HFFc6 (cell line): ENCODE measurements around the gene CDK14. TPM values are rescaled to one million over a fixed set of nuclear protein-coding genes. Genes with fewer than 3 reads are reported as not detected.

Source experiments
- DNase-seq: peaks from one replicate; pipeline ENCODE4 v3.0.0-alpha.2; 2018
- H3K27ac Mint-ChIP-seq: 2 replicates; pipeline ENCODE4 v1.8.0; 2020; ENCODE audit warnings: mild to moderate bottlenecking, mixed read lengths
- H3K27me3 Mint-ChIP-seq: 2 replicates; pipeline ENCODE4 v1.8.0; 2021; ENCODE audit warnings: mild to moderate bottlenecking, moderate library complexity, mixed read lengths; ENCODE audit not compliant: insufficient read depth
- H3K36me3 Mint-ChIP-seq: 2 replicates; pipeline ENCODE4 v1.8.0; 2021; ENCODE audit warnings: low read depth, mixed read lengths
- H3K4me1 Mint-ChIP-seq: 2 replicates; pipeline ENCODE4 v1.8.0; 2020; ENCODE audit warnings: low read depth, mixed read lengths
- H3K4me3 Mint-ChIP-seq: 2 replicates; pipeline ENCODE4 v1.8.0; 2020; ENCODE audit warnings: mild to moderate bottlenecking, moderate library complexity, mixed read lengths
- H3K9me3 Mint-ChIP-seq: 2 replicates; pipeline ENCODE4 v1.8.0; 2020; ENCODE audit warnings: mild to moderate bottlenecking, mixed read lengths
- CTCF ChIP-seq: fragments of 200-600 bp; sonication (generic); IDR thresholded peaks from 2 replicates; pipeline ENCODE4 v1.5.0; 2021; ENCODE audit warnings: antibody characterized with exemption, mild to moderate bottlenecking
- total RNA-seq, 6 experiments: library from RNA; stranded (reverse); fragmentation: NEBNext Ultra II Directional; extraction: Animal tissue kit (Norgen Biotek cat#: 25700); gene quantifications; 2 replicates in 1 of 6; 3 replicates in 5 of 6; pipeline ENCODE4 v1.2.3, GENCODE V29; 2021

Gene CDK14
- total RNA-seq, 6 experiments from 2014 or later: 18.4 to 28.6 (median 27.2) TPM

- Mint-ChIP-seq H3K4me3 (no peak overlapping the region), H3K9me3 (no peaks in the 10 kb centered on the region), H3K36me3 (no peaks in the 10 kb centered on the region), H3K4me1 (peaks cover 6% of the 10 kb centered on the region), H3K27me3 (peaks cover 4% of the 10 kb centered on the region), H3K27ac (no peak overlapping the region)
- DNase-seq: no peak
- TF ChIP-seq CTCF: no peak
These were observed 610.3 kb downstream of the CDK14 start for GRCh38 chr7:91206361-91206960.

GRCh38 chr7:91212582-91212981 lies 616.5 kb downstream of the CDK14 start:
- DNase-seq: no peak
- H3K27me3 Mint-ChIP-seq: no peaks in the 10 kb centered on the region; the same call in 1 of the 2 replicates
- TF ChIP-seq CTCF: no peak
- H3K27ac Mint-ChIP-seq: no peak overlapping the region
- no peaks in the 10 kb centered on the region for H3K36me3 Mint-ChIP-seq
- no peaks in the 10 kb centered on the region for H3K9me3 Mint-ChIP-seq
- peaks cover 6% of the 10 kb centered on the region for H3K4me1 Mint-ChIP-seq
- H3K4me3 Mint-ChIP-seq: no peak overlapping the region

GRCh38 chr7:91226411-91226810 lies 630.3 kb downstream of the CDK14 start:
- no peak overlapping the region for H3K4me3 Mint-ChIP-seq
- no peak for DNase-seq

GRCh38 chr7:91228327-91228726 lies 632.2 kb downstream of the CDK14 start:
- H3K27ac Mint-ChIP-seq: peak overlapping the region; percentile 55; the same call in 1 of the 2 replicates
- peaks cover 8% of the 10 kb centered on the region for H3K9me3 Mint-ChIP-seq
- H3K4me1 Mint-ChIP-seq: peaks cover 49% of the 10 kb centered on the region
- H3K36me3 Mint-ChIP-seq: peaks cover 8% of the 10 kb centered on the region
- no peak for TF ChIP-seq CTCF
- H3K4me3 Mint-ChIP-seq: peak overlapping the region; percentile 56
- no peak for DNase-seq
- peaks cover 4% of the 10 kb centered on the region for H3K27me3 Mint-ChIP-seq

More at GRCh38 chr7:91226411-91226810, 630.3 kb downstream of the CDK14 start:
- Mint-ChIP-seq H3K27ac (peak overlapping the region; percentile 2; the same call in 1 of the 2 replicates), H3K27me3 (peaks cover 4% of the 10 kb centered on the region), H3K4me1 (peaks cover 49% of the 10 kb centered on the region), H3K36me3 (peaks cover 8% of the 10 kb centered on the region), H3K9me3 (peaks cover 8% of the 10 kb centered on the region)
- TF ChIP-seq CTCF: no peak

GRCh38 chr7:91228927-91229558 lies 632.9 kb downstream of the CDK14 start:
- Mint-ChIP-seq H3K9me3 (peaks cover 8% of the 10 kb centered on the region), H3K27ac (peak overlapping the region; percentile 55; the same call in 1 of the 2 replicates), H3K4me3 (peak overlapping the region; percentile 56; the same call in 1 of the 2 replicates), H3K27me3 (peaks cover 4% of the 10 kb centered on the region), H3K4me1 (peaks cover 49% of the 10 kb centered on the region), H3K36me3 (peaks cover 8% of the 10 kb centered on the region)
- no peak for TF ChIP-seq CTCF
- DNase-seq: no peak
